HepG2 (cell line): ENCODE measurements around the gene PDGFRB. TPM values are rescaled to one million over a fixed set of nuclear protein-coding genes. Genes with fewer than 3 reads are reported as not detected.

Source experiments
- ATAC-seq: fragments of 200-7000 bp; cut with Tn5 transposase; 3 replicates; pipeline ENCODE4 v1.9.1; 2020; ENCODE audit warnings: mild to moderate bottlenecking, moderate library complexity
- BruUV-seq: library from RNA; stranded (reverse); fragments of 400-500 nt; replicated peaks from 2 replicates; lab custom pipeline; 2021; lab: Mats Ljungman, UMichigan
- CTCF ChIA-PET: fragments of 300-600 bp; formaldehyde crosslinking; extraction: SDS; loops from one replicate; lab custom pipeline; 2021; ENCODE audit warnings: low total read pairs, inconsistent platforms, low intra/inter-chr PET ratio; lab: Yijun Ruan, JAX
- POLR2A ChIA-PET: fragments of 350-600 bp; sonication (Branson Sonifier 250); formaldehyde crosslinking; loops from one replicate; lab custom pipeline; 2020; ENCODE audit warnings: antibody characterized with exemption, inconsistent platforms; lab: Yijun Ruan, JAX
- DNase-seq: peaks from one replicate; pipeline ENCODE4 v3.0.0-alpha.2; 2015; ENCODE audit warnings: low spot score
- FAIRE-seq: peaks from 3 replicates; lab custom pipeline; 2011; peaks lifted over from hg19 to GRCh38; lab: Jason Lieb, UNC
- H2AFZ ChIP-seq: one replicate; pipeline ENCODE4 v1.6.1; 2011; ENCODE audit warnings: low read length, inconsistent platforms
- H3K27ac ChIP-seq: fragments of 300-600 bp; 3 replicates; pipeline ENCODE4 v1.8.0; 2011; ENCODE audit warnings: mixed run types, mild to moderate bottlenecking, mixed read lengths, low read length, inconsistent platforms; ENCODE audit not compliant: insufficient read depth; ENCODE audit errors: extremely low read length
- H3K27me3 ChIP-seq, 2 experiments: fragments of 200-600 bp in 1 of 2; 2 replicates in 1 of 2; 3 replicates in 1 of 2; pipeline versions ENCODE4 v1.6.0 to v1.8.0; 2011; ENCODE audit warnings: low read length in 2 of 2, mild to moderate bottlenecking in 2 of 2, moderate library complexity in 2 of 2, inconsistent platforms in 1 of 2; ENCODE audit not compliant: insufficient read depth in 2 of 2, control insufficient read depth in 1 of 2
- H3K36me3 ChIP-seq, 2 experiments: fragments of 200-600 bp in 1 of 2; replicated peaks in 1 of 2; 2 replicates in 1 of 2; 3 replicates in 1 of 2; pipeline versions ENCODE4 v1.5.1 to v1.8.0; 2011; ENCODE audit warnings: low read length in 2 of 2, inconsistent platforms in 1 of 2; ENCODE audit not compliant: insufficient read depth in 2 of 2, control insufficient read depth in 1 of 2
- H3K4me1 ChIP-seq: 2 replicates; pipeline ENCODE4 v1.5.1; 2012; ENCODE audit warnings: low read length, inconsistent platforms; ENCODE audit not compliant: insufficient read depth
- H3K4me2 ChIP-seq: 2 replicates; pipeline ENCODE4 v1.6.0; 2011; ENCODE audit warnings: low read depth, low read length, inconsistent platforms
- H3K4me3 ChIP-seq, 3 experiments: fragments of 200-600 bp in 1 of 3; sonication (generic), shearing (Covaris generic) in 1 of 3; replicated peaks in 1 of 3; 2 replicates each; pipeline ENCODE4 v1.5.1; 2011 to 2016; ENCODE audit warnings: low read length in 3 of 3, inconsistent platforms in 2 of 3, low read depth in 2 of 3, mild to moderate bottlenecking in 2 of 3, control low read depth in 1 of 3, mixed read lengths in 1 of 3; ENCODE audit not compliant: insufficient read depth in 1 of 3
- H3K79me2 ChIP-seq: one replicate; pipeline ENCODE4 v1.6.1; 2011; ENCODE audit warnings: low read length, inconsistent platforms; ENCODE audit not compliant: insufficient read depth
- H3K9ac ChIP-seq: 2 replicates; pipeline ENCODE4 v1.6.0; 2011; ENCODE audit warnings: mild to moderate bottlenecking, low read depth, low read length, inconsistent platforms; ENCODE audit not compliant: insufficient read depth
- H3K9me3 ChIP-seq: 2 replicates; pipeline ENCODE4 v1.5.1; 2012; ENCODE audit warnings: mild to moderate bottlenecking, low read length
- H4K20me1 ChIP-seq: 2 replicates; pipeline ENCODE4 v1.6.0; 2011; ENCODE audit warnings: inconsistent platforms, mild to moderate bottlenecking, low read length, moderate library complexity; ENCODE audit not compliant: insufficient read depth
- FOXA1 ChIP-seq, 2 experiments: fragments of 450-650 bp in 1 of 2; sonication (generic) in 1 of 2; formaldehyde crosslinking in 1 of 2; IDR thresholded peaks; 2 replicates each; pipeline versions ENCODE4 v1.4.0 to v1.6.1; 2016 to 2020; ENCODE audit warnings: missing genetic modification reagents in 1 of 2
- GPBP1L1 ChIP-seq: sonication (generic); formaldehyde crosslinking; IDR thresholded peaks from 2 replicates; pipeline ENCODE4 v1.5.0; 2020; ENCODE audit warnings: mild to moderate bottlenecking, missing genetic modification reagents
- JUND ChIP-seq: sonication (generic); formaldehyde crosslinking; IDR thresholded peaks from 2 replicates; pipeline ENCODE4 v1.8.0; 2022; ENCODE audit warnings: mild to moderate bottlenecking, missing genetic modification reagents
- ZBED4 ChIP-seq: sonication (generic); formaldehyde crosslinking; IDR thresholded peaks from 2 replicates; pipeline ENCODE4 v1.4.0; 2020; ENCODE audit warnings: missing genetic modification reagents, borderline replicate concordance
- ZNF430 ChIP-seq: sonication (generic); formaldehyde crosslinking; IDR thresholded peaks from 2 replicates; pipeline ENCODE4 v1.9.0; 2021; ENCODE audit warnings: mild to moderate bottlenecking, missing genetic modification reagents
- ZNF564 ChIP-seq: sonication (generic); formaldehyde crosslinking; IDR thresholded peaks from 2 replicates; pipeline ENCODE4 v1.8.1; 2023; ENCODE audit warnings: mild to moderate bottlenecking, missing genetic modification reagents
- ZNF589 ChIP-seq: sonication (generic); formaldehyde crosslinking; conservative IDR thresholded peaks from 2 replicates; pipeline ENCODE4 v1.8.0; 2022; ENCODE audit warnings: mild to moderate bottlenecking, moderate library complexity, missing genetic modification reagents
- WGBS: methylation state at CpG from one replicate; pipeline ENCODE4 v1.1.6; 2017; ENCODE audit warnings: low lambda C conversion rate; 5-methylcytosine and 5-hydroxymethylcytosine counted together
- in situ Hi-C: cut with HindIII; loops from 2 replicates; pipeline ENCODE4 v1.10.0; 2017; ENCODE audit warnings: low pct_unique_long_range_greater_than_20kb; ENCODE audit not compliant: extremely low pct_ligation_motif_present
- intact Hi-C: fragments of 100-400 bp; cut with micrococcal nuclease; formaldehyde crosslinking; loops from one replicate; pipeline ENCODE4 v1.10.0; 2022; ENCODE audit not compliant: unreplicated experiment
- polyA plus RNA-seq, 8 experiments: library from polyadenylated mRNA; depleted of rRNA in 3 of 8; stranded (reverse) in 7 of 8; unstranded in 1 of 8; fragments of >200 nt; fragmentation: Illumina TruSeq in 4 of 8; extraction: Trizol in 4 of 8; gene quantifications; 2 replicates each; pipeline versions ENCODE4 v1.2.1 to v1.2.3, GENCODE V29; 2011 to 2016; ENCODE audit warnings: low read depth in 4 of 8, missing spikeins in 1 of 8, mixed read lengths in 1 of 8; ENCODE audit not compliant: insufficient read depth in 1 of 8
- total RNA-seq, 5 experiments: library from RNA; depleted of rRNA; stranded (reverse); fragments of >200 nt; fragmentation: Illumina TruSeq; extraction: Trizol; gene quantifications; 2 replicates each; pipeline ENCODE4 v1.2.3, GENCODE V29; 2016; ENCODE audit warnings: low read depth in 1 of 5

The PDGFRB gene
- total and polyA plus RNA-seq, 2 of the 13 experiments (the other 11 are each of a cell fraction or from before 2014, with no cell fraction given) = 4.0 to 21.0 TPM

DNA sequence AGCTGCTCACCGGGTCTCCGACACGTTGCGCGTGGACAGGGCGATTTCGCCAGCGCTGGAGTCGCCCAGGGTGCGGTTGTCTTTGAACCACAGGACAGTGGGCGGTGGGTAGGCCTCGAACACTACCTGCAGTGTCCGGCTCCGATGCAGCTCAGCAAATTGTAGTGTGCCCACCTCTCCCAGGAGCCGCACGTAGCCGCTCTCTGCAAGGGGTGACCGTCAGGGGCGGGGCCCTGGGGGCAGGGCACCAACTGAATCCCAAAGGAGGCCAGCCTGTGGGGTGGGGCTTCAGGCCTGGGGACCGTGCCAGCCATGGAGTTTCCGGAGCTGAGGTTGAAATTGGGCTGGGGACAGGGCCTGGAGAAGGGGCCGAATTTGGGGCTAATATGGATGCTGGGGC, 22.9 kb downstream of the PDGFRB start:
- intact Hi-C loops = no loop called here
- FAIRE-seq (no peak), ATAC-seq (no peak), DNase-seq (no peak)
- 96% methylated on average over 14 of the region's 22 CpGs for WGBS
- H3K79me2 ChIP-seq = no peaks in the 10 kb centered on the region
- TF ChIP-seq JUND (CRISPR knock-in tag) (no peak), GPBP1L1 (CRISPR knock-in tag) (no peak), ZNF589 (no peak), ZNF430 (CRISPR knock-in tag) (no peak), ZBED4 (CRISPR knock-in tag) (no peak), FOXA1 (IDR thresholded peaks at IDR 0.05) (no peak), FOXA1 (CRISPR knock-in tag; IDR thresholded peaks at IDR 0.05) (no peak), ZNF564 (no peak)
- H3K36me3 ChIP-seq = no peaks in the 10 kb centered on the region; a peak in 1 of 5 replicates
- no peak overlapping the region for H2AFZ ChIP-seq
- POLR2A ChIA-PET = interaction anchor here (1.2 kb wide), 1 partner anchor 11 kb away, joined by 3 read pairs; no protein-coding TSS in a partner anchor
- no peak overlapping the region for H3K4me2 ChIP-seq
- no peaks in the 10 kb centered on the region for H3K9me3 ChIP-seq
- H3K4me1 ChIP-seq = peaks cover 71% of the 10 kb centered on the region
- in situ Hi-C loops = no loop called here
- H3K4me3 ChIP-seq = no peak overlapping the region
- H3K27ac ChIP-seq = no peak overlapping the region
- BruUV-seq = no TSS peak
- no peak overlapping the region for H3K9ac ChIP-seq
- H4K20me1 ChIP-seq = no peaks in the 10 kb centered on the region
- CTCF ChIA-PET = interaction anchor here (1.6 kb wide), 1 partner anchor 43 kb away, joined by 5 read pairs; no protein-coding TSS in a partner anchor
- no peaks in the 10 kb centered on the region for H3K27me3 ChIP-seq
